RWPE2 (cell line): ENCODE measurements around the gene AGRN.
A peak's percentile ranks its signal among the peaks of the same experiment; 100 is the strongest.

Experiments
- ATAC-seq: fragments of 200-7000 bp; cut with Tn5 transposase; 3 replicates; pipeline ENCODE4 v1.9.1; 2021; ENCODE audit warnings: low read depth
- DNase-seq: peaks from one replicate; pipeline ENCODE4 v3.0.0-alpha.2; 2020; ENCODE audit warnings: low spot score
- H3K27ac ChIP-seq: fragments of 450-650 bp; 2 replicates; pipeline ENCODE4 v1.5.1; 2017; ENCODE audit warnings: mild to moderate bottlenecking; ENCODE audit not compliant: poor library complexity, severe bottlenecking
- H3K27me3 ChIP-seq: fragments of 250-450 bp; sonication (Bioruptor Pico); 2 replicates; pipeline ENCODE4 v1.5.1; 2021; ENCODE audit warnings: mild to moderate bottlenecking, moderate library complexity; ENCODE audit not compliant: insufficient read depth, poor library complexity, severe bottlenecking
- H3K36me3 ChIP-seq: fragments of 250-450 bp; sonication (Bioruptor Pico); 2 replicates; pipeline ENCODE4 v1.5.1; 2020; ENCODE audit warnings: low read depth, mild to moderate bottlenecking, moderate library complexity
- H3K4me1 ChIP-seq: fragments of 250-450 bp; sonication (Bioruptor Pico); 2 replicates; pipeline ENCODE4 v1.5.1; 2021; ENCODE audit warnings: mild to moderate bottlenecking, moderate library complexity; ENCODE audit not compliant: insufficient read depth, poor library complexity, severe bottlenecking
- H3K4me3 ChIP-seq: fragments of 250-450 bp; sonication (Bioruptor Pico); 2 replicates; pipeline ENCODE4 v1.5.1; 2021; ENCODE audit warnings: mild to moderate bottlenecking, moderate library complexity; ENCODE audit not compliant: severe bottlenecking
- H3K9me3 ChIP-seq: fragments of 250-450 bp; sonication (Bioruptor Pico); 2 replicates; pipeline ENCODE4 v1.5.1; 2021; ENCODE audit warnings: mild to moderate bottlenecking, moderate library complexity; ENCODE audit not compliant: severe bottlenecking
- TF ChIP-seq, protein P1 (sequence below): fragments of 450-650 bp; IDR thresholded peaks from one replicate; pipeline ENCODE4 v1.5.1; 2017; ENCODE audit warnings: mild to moderate bottlenecking, moderate library complexity; ENCODE audit not compliant: poor library complexity, severe bottlenecking

AGRN gene

DNA sequence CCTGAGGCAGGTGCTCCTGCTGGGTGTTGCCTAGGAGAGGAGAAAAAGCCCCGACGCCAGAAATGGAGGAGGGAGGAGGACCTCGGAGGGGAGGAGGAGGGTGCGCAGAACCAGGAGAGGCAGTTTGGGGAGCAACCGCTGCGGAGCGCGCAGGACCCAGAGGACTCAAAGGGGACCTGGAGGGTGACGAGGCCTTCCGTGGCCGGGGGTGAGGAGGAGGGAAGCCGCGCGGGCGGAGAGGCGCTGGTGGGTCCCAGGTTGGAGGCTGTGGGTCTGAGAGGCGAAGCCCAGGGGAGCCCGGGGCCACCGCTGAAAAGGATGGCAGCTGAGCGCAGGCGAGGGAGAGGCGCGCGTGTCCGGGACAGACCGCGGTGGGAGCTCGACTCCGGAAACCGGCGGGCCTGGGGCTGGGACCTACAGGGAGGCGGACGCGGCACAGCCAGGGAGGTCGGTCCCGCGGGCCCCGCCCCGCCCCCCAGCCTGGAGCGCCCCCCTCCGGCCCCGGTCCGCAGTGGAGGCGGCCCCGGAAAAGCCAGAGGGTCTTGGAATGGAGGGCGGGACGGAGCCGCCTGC is 39.1 kb downstream of the AGRN start:
- DNase-seq (no peak), ATAC-seq (peak; percentile 31)
- Histone ChIP-seq H3K4me1 (peaks cover 12% of the 10 kb centered on the region), H3K4me3 (peak overlapping the region; percentile 32), H3K27ac (no peak overlapping the region), H3K9me3 (no peaks in the 10 kb centered on the region), H3K36me3 (peaks cover 12% of the 10 kb centered on the region), H3K27me3 (no peaks in the 10 kb centered on the region)
- TF ChIP-seq, protein P1, sequence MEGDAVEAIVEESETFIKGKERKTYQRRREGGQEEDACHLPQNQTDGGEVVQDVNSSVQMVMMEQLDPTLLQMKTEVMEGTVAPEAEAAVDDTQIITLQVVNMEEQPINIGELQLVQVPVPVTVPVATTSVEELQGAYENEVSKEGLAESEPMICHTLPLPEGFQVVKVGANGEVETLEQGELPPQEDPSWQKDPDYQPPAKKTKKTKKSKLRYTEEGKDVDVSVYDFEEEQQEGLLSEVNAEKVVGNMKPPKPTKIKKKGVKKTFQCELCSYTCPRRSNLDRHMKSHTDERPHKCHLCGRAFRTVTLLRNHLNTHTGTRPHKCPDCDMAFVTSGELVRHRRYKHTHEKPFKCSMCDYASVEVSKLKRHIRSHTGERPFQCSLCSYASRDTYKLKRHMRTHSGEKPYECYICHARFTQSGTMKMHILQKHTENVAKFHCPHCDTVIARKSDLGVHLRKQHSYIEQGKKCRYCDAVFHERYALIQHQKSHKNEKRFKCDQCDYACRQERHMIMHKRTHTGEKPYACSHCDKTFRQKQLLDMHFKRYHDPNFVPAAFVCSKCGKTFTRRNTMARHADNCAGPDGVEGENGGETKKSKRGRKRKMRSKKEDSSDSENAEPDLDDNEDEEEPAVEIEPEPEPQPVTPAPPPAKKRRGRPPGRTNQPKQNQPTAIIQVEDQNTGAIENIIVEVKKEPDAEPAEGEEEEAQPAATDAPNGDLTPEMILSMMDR: peak; percentile 48

DNA sequence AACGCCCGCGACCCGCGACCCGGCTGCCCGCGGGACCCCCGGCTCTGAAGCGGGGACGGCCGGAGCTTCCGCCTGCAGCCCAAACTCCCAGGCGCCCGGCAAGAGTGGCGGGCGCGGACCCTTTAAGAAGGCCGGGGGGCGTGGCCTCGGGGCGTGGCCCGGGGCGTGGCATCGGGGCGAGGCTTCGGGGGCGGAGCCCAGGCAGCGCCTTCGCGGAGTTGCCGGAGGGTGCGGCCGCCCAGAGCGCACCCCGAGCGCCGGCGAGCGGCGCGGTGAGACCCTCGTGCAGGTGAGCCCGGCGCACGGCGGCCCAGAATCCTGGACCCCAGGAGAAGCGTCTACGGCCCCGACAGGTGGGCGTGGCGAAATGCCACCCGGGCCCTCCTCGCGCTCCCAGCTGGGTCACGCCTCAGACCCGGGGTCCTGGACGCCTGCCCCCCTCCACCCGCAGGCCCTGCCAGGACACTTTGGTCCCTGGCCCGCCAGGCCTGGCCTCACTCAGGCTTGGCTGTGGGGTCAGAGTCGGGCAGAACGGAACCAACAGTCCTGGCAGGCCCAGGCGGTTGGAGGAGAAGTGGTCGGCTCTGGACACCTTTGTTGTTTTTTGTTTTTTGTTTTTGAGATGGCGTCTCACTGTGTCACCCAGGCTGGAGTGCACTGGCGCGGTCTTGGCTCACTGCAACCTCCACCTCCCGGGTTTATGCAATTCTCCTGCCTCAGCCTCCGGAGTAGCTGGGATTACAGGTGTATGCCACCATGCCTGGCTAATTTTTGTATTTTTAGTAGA is 39.8 kb downstream of the AGRN start:
- Histone ChIP-seq H3K4me1 (peaks cover 17% of the 10 kb centered on the region), H3K36me3 (peaks cover 6% of the 10 kb centered on the region), H3K27me3 (no peaks in the 10 kb centered on the region), H3K4me3 (peak overlapping the region; percentile 32), H3K27ac (no peak overlapping the region), H3K9me3 (no peaks in the 10 kb centered on the region)
- TF ChIP-seq, protein P1: peak; percentile 26
- ATAC-seq: peak; percentile 54
- DNase-seq: no peak

DNA sequence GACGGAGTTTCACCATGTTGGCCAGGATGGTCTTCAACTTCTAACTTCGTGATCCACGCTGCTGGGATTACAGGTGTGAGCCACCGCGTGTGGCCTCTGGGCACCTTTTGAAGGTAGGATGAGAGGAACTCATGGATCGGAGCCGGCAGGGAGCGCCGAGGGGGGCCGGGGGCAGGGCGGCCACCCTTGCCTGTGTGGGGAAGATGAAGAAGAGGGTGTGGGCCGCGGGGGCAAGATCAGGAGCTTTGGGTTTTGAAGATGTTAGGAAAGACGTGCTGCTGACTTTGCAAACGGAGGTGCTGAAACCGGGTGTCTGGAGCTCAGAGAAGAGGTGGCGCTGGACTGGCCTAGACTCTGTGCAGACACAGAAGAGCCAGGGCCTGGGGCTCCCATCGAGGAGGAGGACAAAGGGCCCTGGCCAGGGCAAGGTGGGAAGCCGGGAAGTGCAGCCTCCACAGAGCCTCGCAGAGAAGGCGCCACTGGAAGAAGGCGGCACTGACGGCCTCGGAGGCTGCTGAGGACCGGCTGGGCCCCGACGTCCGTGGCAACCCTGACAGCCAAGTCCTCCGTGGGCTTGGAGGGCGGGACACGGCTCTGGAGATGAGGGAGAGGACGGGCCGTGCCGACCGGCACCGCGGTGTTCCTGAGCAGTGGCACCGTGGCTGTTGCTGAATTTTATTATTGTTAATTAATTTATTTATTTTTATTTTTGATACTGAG is 40.5 kb downstream of the AGRN start:
- ATAC-seq (no peak), DNase-seq (no peak)
- H3K9me3 ChIP-seq: no peaks in the 10 kb centered on the region
- H3K4me3 ChIP-seq: peak overlapping the region; percentile 32
- no peak overlapping the region for H3K27ac ChIP-seq
- no peaks in the 10 kb centered on the region for H3K27me3 ChIP-seq
- TF ChIP-seq, protein P1: no peak
- peaks cover 17% of the 10 kb centered on the region for H3K4me1 ChIP-seq
- H3K36me3 ChIP-seq: no peaks in the 10 kb centered on the region

DNA sequence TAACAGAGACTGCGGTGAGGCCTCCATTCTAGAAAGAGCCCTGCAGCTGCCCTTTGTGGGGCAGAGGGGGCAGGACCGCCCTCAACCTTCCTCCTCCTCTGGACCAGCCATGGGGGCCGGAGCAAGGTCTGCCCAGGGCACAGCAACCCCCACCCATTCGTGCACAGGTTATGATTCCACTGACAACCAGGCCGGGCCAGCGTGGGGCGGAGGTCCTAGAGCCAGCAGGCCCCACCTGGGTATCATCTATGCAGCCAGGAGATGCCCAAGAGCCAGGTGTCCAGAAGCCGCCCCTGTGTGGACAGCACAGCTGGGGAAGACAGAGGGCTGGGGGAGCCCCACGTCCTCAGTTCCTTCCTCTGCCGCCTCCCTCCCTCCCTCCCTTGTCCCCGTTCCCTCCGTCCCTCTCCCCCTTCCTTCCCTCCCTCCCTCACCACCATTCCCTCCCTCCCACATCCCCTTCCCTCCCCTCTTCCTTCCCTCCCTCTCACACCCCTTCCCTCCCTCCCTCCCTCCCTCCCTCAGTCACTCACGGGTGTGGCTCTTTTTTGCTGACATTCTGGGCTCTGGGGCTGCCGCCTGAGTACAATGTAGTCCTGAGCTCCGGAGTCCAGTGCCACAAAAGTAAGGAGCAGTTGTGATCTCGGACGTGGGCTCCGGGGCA is 41.9 kb downstream of the AGRN start:
- ATAC-seq (no peak), DNase-seq (no peak)
- H3K27me3 ChIP-seq: no peaks in the 10 kb centered on the region
- peaks cover 17% of the 10 kb centered on the region for H3K4me1 ChIP-seq
- H3K9me3 ChIP-seq: no peaks in the 10 kb centered on the region
- no peak overlapping the region for H3K4me3 ChIP-seq
- TF ChIP-seq, protein P1: no peak
- no peaks in the 10 kb centered on the region for H3K36me3 ChIP-seq
- no peak overlapping the region for H3K27ac ChIP-seq
